ENCODE data around the gene MSRB2.

GRCh38 chr10:23099816-23100215, 4.4 kb downstream of the MSRB2 start:
- no peak for TF ChIP-seq TAF1 (IDR thresholded peaks at IDR 0.05; ENCODE audit: borderline replicate concordance, low read depth, low read length)
- no peak for TF ChIP-seq POLR2A (IDR thresholded peaks at IDR 0.05; ENCODE audit: low read depth, low read length)
- no peak for TF ChIP-seq POLR2AphosphoS5 (IDR thresholded peaks at IDR 0.05; ENCODE audit: low read depth, low read length)
